Common myeloid progenitor, CD34-positive (primary cell): ENCODE measurements around the gene SLC44A4.

Experiments
- CTCF ChIA-PET: fragments of 350-600 bp; sonication (Branson Sonifier 250); formaldehyde crosslinking; loops from one replicate; lab custom pipeline; 2021; ENCODE audit warnings: antibody characterized with exemption; lab: Charles Lee
- POLR2A ChIA-PET: fragments of 350-600 bp; sonication (Branson Sonifier 250); formaldehyde crosslinking; loops from one replicate; lab custom pipeline; 2021; ENCODE audit warnings: antibody characterized with exemption; lab: Charles Lee
- DNase-seq, 3 donors: peaks; one replicate each; pipeline versions ENCODE4 v3.0.0 to v3.0.0-alpha.2; 2013
- H3K27ac ChIP-seq, 2 experiments: 1 replicate in 1 of 2; 2 replicates in 1 of 2; pipeline ENCODE4 v1.7.0; 2013; ENCODE audit warnings: inconsistent platforms in 2 of 2, low read length in 2 of 2, mild to moderate bottlenecking in 2 of 2, low read depth in 1 of 2, moderate library complexity in 1 of 2; ENCODE audit not compliant: severe bottlenecking in 2 of 2, insufficient read depth in 1 of 2, poor library complexity in 1 of 2
- H3K27me3 ChIP-seq, 5 experiments: replicated peaks in 2 of 5; 1 replicate in 3 of 5; 2 replicates in 2 of 5; pipeline versions ENCODE4 v1.6.1 to v1.7.0; 2013; ENCODE audit warnings: low read length in 4 of 5, mild to moderate bottlenecking in 2 of 5, moderate library complexity in 2 of 5, inconsistent platforms in 1 of 5; ENCODE audit not compliant: insufficient read depth in 5 of 5, control insufficient read depth in 4 of 5
- H3K36me3 ChIP-seq, 4 experiments: 1 replicate in 2 of 4; 2 replicates in 2 of 4; pipeline versions ENCODE4 v1.6.1 to v1.7.0; 2013; ENCODE audit warnings: low read length in 3 of 4, control low read depth in 1 of 4, mild to moderate bottlenecking in 1 of 4; ENCODE audit not compliant: control insufficient read depth in 4 of 4, insufficient read depth in 4 of 4
- H3K4me1 ChIP-seq, 4 experiments: 1 replicate in 3 of 4; 2 replicates in 1 of 4; pipeline versions ENCODE4 v1.6.1 to v1.7.1; 2013; ENCODE audit warnings: low read length in 3 of 4, mild to moderate bottlenecking in 3 of 4, control low read depth in 1 of 4, inconsistent platforms in 1 of 4, moderate library complexity in 1 of 4; ENCODE audit not compliant: control insufficient read depth in 4 of 4, insufficient read depth in 4 of 4; ENCODE audit errors: control extremely low read depth in 1 of 4
- H3K4me3 ChIP-seq, 7 experiments: 1 replicate in 4 of 7; 2 replicates in 3 of 7; pipeline versions ENCODE4 v1.5.1 to v1.7.0; 2013; ENCODE audit warnings: mild to moderate bottlenecking in 7 of 7, low read length in 6 of 7, moderate library complexity in 6 of 7, inconsistent platforms in 2 of 7, low read depth in 2 of 7, control low read depth in 1 of 7; ENCODE audit not compliant: insufficient read depth in 4 of 7, control insufficient read depth in 1 of 7; ENCODE audit errors: extremely low read depth in 1 of 7
- H3K9me3 ChIP-seq, 5 experiments: 1 replicate in 4 of 5; 2 replicates in 1 of 5; pipeline versions ENCODE4 v1.6.1 to v1.7.1; 2013; ENCODE audit warnings: low read length in 4 of 5, mild to moderate bottlenecking in 2 of 5, inconsistent platforms in 1 of 5, low read depth in 1 of 5, moderate library complexity in 1 of 5; ENCODE audit not compliant: control insufficient read depth in 4 of 5, insufficient read depth in 2 of 5; ENCODE audit errors: control extremely low read depth in 1 of 5
- WGBS: methylation state at CpG from one replicate; pipeline ENCODE4 v1.1.5; 2013; ENCODE audit not compliant: insufficient coverage; 5-methylcytosine and 5-hydroxymethylcytosine counted together

The SLC44A4 gene

DNA sequence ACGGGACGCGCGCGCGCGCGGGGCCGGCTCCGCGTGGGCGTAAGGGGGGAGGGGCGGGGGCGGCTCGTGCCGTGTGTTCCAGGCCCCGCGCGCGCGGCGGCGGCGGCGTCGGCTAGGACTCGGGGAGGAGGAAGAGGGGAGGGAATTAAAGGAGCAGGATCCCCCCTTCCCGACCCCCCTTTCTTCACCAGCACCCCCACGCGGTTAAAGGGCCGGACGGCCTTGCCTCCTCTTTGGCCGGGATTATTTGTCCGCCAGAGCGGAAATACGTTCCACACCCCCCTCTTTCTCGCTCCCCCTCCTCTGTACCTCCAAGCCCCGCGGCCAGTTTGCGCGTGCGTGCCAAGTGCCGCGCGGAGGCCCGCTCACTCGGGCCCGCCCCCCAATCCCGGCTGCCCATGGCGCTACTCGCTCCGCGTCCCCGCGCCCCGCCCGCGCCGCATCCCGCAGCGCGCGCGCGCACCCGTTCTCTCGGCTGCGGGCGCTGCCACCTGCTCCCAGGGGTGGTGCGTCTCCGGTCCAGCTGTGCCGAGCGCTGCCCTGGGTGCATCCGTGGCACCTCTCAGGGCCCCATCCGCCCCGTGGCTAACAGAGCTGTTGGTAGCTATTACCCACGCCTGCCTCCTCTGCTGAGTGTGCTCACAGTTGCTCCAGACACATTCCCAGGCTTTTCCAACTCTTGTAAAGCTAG is 23.3 kb upstream of the SLC44A4 start, which contains the start of gene ZBTB12:
Gene ZBTB12, minus strand, starts transcription at position 134 of the 691 bp plus-strand sequence. CDS start 781 bp downstream, outside the sequence.
- WGBS = 0% methylated on average over 27 of the region's 77 CpGs

DNA sequence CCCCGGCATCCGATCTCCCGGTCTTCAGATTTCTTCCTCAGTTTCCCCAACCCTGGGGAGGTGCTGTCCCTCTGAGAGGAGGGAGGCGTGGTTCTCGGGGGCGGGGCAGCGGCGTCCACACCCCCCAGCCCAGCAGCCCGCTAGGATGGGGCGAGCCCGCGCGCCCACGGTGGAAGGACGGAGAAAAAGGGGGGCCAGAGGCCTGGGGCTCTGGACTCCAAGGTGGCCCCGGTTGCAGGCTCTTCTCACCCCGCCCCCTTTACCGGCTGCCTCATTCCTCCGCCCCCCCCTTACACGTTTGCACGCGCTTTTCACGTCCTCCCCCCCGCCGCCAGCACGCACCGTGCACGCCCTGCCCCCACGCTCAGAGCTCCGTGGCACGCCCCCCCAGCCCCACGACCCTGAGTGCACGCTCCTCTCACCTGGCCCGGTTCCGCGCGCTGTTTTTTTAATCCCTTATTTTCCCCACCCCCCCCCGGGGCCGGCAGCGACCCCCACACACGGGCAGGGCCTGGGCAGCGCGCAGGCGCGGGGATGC is 22.7 kb upstream of the SLC44A4 start:
- ChIA-PET POLR2A (interaction anchor here (1.2 kb wide), 1 partner anchor 70 kb away, joined by 3 read pairs; the partner anchor contains the start of gene DXO), CTCF (no interaction called here)
- H3K36me3 ChIP-seq = peaks cover 0 to 4% (median 0%) of the 10 kb centered on the region in 4 experiments
- peak overlapping the region; percentile 40 to 77 for H3K27ac ChIP-seq
- peaks cover 4 to 47% (median 36%) of the 10 kb centered on the region in 4 experiments for H3K4me1 ChIP-seq
- WGBS = 0% methylated on average over 14 of the region's 45 CpGs
- H3K27me3 ChIP-seq = no peaks in the 10 kb centered on the region
- DNase-seq = peak; percentile 40 to 73 (median 68)
- H3K9me3 ChIP-seq = no peaks in the 10 kb centered on the region
- H3K4me3 ChIP-seq = peak overlapping the region; percentile 18 to 84 (median 75)

More for the DNA sequence above, 23.3 kb upstream of the SLC44A4 start, which contains the start of gene ZBTB12:
- H3K4me1 ChIP-seq = peaks cover 4 to 44% (median 34%) of the 10 kb centered on the region in 4 experiments
- no peaks in the 10 kb centered on the region for H3K27me3 ChIP-seq
- POLR2A ChIA-PET = interaction anchor here (0.6 to 1.2 kb wide), 2 partner anchors 25 to 70 kb away, joined by 3 read pairs; partner anchors contain the start of genes C2 and DXO
- CTCF ChIA-PET = interaction anchor here (0.6 to 3.0 kb wide), 3 partner anchors 14 to 77 kb away, joined by 3 to 12 read pairs (median 8); no protein-coding TSS in a partner anchor
- H3K27ac ChIP-seq = peak within 1 kb of the TSS; percentile 40 to 77
- DNase-seq = peak; percentile 91 to 97 (median 96)
- H3K9me3 ChIP-seq = no peaks in the 10 kb centered on the region
- H3K36me3 ChIP-seq = peaks cover 0 to 4% (median 0%) of the 10 kb centered on the region in 4 experiments
- peak within 1 kb of the TSS; percentile 50 to 84 (median 75) for H3K4me3 ChIP-seq

- Histone ChIP-seq H3K36me3 (peaks cover 0 to 7% (median 2%) of the 10 kb centered on the region in 4 experiments), H3K27ac (peak overlapping the region in 1 of 2 experiments; percentile 77), H3K4me3 (peak overlapping the region; percentile 18 to 84 (median 61)), H3K27me3 (no peaks in the 10 kb centered on the region), H3K9me3 (no peaks in the 10 kb centered on the region), H3K4me1 (peaks cover 4 to 52% (median 39%) of the 10 kb centered on the region in 4 experiments)
- 77% methylated on average over 24 of the region's 29 CpGs for WGBS
- ChIA-PET POLR2A (no interaction called here), CTCF (interaction anchor here (1.1 kb wide), 1 partner anchor 22 kb away, joined by 3 read pairs; no protein-coding TSS in a partner anchor)
- no peak for DNase-seq
Measured at GRCh38 chr6:31900917-31901414, 22.2 kb upstream of the SLC44A4 start.

- peak in 1 of 3 donors; percentile 26 for DNase-seq
- Histone ChIP-seq H3K27ac (no peak overlapping the region), H3K4me1 (peaks cover 4 to 52% (median 40%) of the 10 kb centered on the region in 4 experiments), H3K4me3 (no peak overlapping the region), H3K9me3 (no peaks in the 10 kb centered on the region), H3K27me3 (no peaks in the 10 kb centered on the region), H3K36me3 (peaks cover 0 to 16% (median 6%) of the 10 kb centered on the region in 4 experiments)
- WGBS = 86% methylated on average over 31 of the region's 49 CpGs
- ChIA-PET POLR2A (no interaction called here), CTCF (interaction anchor here (1.1 kb wide), 1 partner anchor 23 kb away, joined by 3 read pairs; no protein-coding TSS in a partner anchor)
Measured at GRCh38 chr6:31899882-31900722, 21.3 kb upstream of the SLC44A4 start.

- POLR2A ChIA-PET = no interaction called here
Measured at GRCh38 chr6:31899215-31899614, 20.4 kb upstream of the SLC44A4 start.

GRCh38 chr6:31898383-31899011 is 19.7 kb upstream of the SLC44A4 start:
- peaks cover 0 to 23% (median 14%) of the 10 kb centered on the region in 4 experiments for H3K36me3 ChIP-seq
- peak overlapping the region in 6 of 7 experiments; percentile 92 to 98 (median 96) for H3K4me3 ChIP-seq
- peaks cover 4 to 52% (median 40%) of the 10 kb centered on the region in 4 experiments for H3K4me1 ChIP-seq
- WGBS = 27% methylated on average over 6 of the region's 8 CpGs
- ChIA-PET CTCF (interaction anchor here (1.1 to 2.1 kb wide), 2 partner anchors 10 to 65 kb away, joined by 3 to 14 read pairs; no protein-coding TSS in a partner anchor), POLR2A (interaction anchor here (0.6 to 1.8 kb wide), 2 partner anchors 34 to 95 kb away, joined by 6 to 8 read pairs; no protein-coding TSS in a partner anchor)
- H3K9me3 ChIP-seq = no peaks in the 10 kb centered on the region
- H3K27ac ChIP-seq = peak overlapping the region; percentile 72 to 92
- no peaks in the 10 kb centered on the region for H3K27me3 ChIP-seq
- peak; percentile 46 to 76 (median 58) for DNase-seq

More at GRCh38 chr6:31899215-31899614, 20.4 kb upstream of the SLC44A4 start:
- no peaks in the 10 kb centered on the region for H3K27me3 ChIP-seq
- peaks cover 4 to 52% (median 40%) of the 10 kb centered on the region in 4 experiments for H3K4me1 ChIP-seq
- CTCF ChIA-PET = interaction anchor here (1.1 to 2.1 kb wide), 2 partner anchors 10 to 66 kb away, joined by 3 to 14 read pairs; no protein-coding TSS in a partner anchor
- H3K4me3 ChIP-seq = no peak overlapping the region
- WGBS = 39% methylated on average over 5 of the region's 5 CpGs
- no peak for DNase-seq
- H3K36me3 ChIP-seq = peaks cover 0 to 22% (median 12%) of the 10 kb centered on the region in 4 experiments
- no peaks in the 10 kb centered on the region for H3K9me3 ChIP-seq
- peak overlapping the region in 1 of 2 experiments; percentile 25 for H3K27ac ChIP-seq
